Activated CD4-positive, alpha-beta T cell treated with anti-CD3 and anti-CD28 coated beads for 1 hour (primary cell): Measurements from ENCODE around the gene ECD.
"Not testable (repeated sequence)": the region's sequence is repeated elsewhere in the genome, so short reads cannot be mapped to it uniquely, and the experiment has no call there.

Experiments
- DNase-seq: peaks from one replicate; pipeline ENCODE4 v3.0.0-alpha.2; 2020

The ECD gene

DNA sequence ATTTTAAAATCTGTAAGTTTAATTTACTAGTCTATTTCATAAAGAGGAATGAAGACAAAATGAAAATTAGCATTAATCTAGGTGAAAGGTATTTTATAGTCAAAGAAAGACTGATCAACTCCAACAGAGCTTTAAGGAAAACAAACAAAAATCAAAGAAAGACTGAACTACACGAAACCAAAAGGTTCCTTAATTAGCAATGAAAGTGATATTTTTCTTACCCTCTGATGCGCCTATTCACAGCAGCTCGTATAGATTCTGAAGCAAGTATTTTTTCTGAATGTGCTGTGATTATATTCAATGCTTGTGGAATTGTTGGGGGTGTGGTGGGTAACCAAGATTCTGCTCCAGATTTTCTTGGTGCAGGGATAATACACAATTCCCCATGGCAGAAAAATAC, 11.8 kb downstream of the ECD start:
- DNase-seq: no peak

DNA sequence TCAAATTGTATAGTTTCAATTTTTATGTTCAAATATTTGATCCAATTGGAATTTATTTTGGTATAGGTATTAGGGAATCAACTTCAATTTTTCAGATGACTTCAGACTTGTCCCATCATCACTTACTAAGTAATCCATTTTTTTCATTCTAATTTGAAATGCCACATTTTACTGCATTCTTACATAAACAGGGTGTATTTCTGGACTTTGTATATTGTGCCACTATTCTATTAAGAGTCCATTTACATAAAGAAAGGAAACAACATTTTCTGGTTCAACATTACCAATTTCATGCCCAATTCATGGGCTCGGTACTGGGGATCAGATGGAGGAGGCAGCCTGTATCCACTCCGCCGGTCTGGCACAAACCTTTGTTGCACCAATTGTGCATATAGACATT, 15.8 kb downstream of the ECD start:
- DNase-seq: no peak

DNA sequence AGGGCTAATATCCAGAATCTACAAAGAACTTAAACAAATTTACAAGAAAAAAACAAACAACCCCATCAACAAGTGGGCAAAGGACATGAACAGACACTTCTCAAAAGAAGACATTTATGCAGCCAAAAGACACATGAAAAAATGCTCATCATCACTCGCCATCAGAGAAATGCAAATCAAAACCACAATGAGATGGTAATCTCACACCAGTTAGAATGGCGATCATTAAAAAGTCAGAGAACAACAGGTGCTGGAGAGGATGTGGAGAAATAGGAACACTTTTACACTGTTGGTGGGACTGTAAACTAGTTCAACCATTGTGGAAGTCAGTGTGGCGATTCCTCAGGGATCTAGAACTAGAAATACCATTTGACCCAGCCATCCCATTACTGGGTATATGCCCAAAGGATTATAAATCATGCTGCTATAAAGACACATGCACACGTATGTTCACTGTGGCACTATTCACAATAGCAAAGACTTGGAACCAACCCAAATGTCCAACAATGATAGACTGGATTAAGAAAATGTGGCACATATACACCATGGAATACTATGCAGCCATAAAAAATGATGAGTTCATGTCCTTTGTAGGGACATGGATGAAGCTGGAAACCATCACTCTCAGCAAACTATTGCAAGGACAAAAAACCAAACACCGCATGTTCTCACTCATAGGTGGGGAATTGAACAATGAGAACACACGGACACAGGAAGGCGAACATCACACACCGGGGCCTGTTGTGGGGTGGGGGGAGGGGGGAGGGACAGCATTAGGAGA, 17.0 kb downstream of the ECD start:
- not testable (repeated sequence) for DNase-seq

DNA sequence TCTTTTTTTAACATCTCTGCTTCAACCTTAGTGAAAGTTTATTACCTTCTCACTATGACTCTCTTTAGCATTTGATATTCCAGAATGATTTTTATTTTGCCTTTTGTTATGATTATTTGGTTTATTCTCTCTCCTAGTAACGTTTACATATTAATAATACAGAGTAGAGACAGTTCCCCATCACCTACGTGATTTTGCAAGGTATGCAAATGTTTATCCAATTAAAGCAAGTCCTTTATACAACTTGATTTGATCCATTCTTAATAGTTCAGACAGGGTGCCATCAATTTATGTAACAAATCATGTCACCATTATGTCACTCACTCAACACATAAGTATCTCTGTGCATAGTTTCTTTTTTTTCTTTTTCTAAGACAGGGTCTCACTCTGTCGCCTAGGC, 26.2 kb downstream of the ECD start:
- no peak for DNase-seq

DNA sequence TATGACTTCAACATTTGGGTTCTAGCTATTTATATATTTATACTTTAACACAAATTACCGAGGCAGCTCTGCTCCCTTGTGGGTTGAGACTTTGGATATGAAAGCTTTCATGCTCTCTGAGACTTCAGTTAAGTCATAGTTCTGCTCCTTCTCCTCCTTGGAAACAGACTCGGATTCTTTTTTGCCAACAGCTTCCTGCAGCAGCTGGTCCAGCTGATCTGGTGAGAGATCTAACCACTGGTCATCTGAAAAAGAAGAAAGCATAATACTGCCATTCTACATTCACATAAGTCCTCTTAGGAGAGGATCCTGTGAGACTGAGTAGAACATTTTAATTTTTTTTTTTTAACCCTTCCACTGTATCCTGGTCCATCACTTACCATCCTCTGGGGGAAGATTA, 28.6 kb downstream of the ECD start:
- DNase-seq: no peak

DNA sequence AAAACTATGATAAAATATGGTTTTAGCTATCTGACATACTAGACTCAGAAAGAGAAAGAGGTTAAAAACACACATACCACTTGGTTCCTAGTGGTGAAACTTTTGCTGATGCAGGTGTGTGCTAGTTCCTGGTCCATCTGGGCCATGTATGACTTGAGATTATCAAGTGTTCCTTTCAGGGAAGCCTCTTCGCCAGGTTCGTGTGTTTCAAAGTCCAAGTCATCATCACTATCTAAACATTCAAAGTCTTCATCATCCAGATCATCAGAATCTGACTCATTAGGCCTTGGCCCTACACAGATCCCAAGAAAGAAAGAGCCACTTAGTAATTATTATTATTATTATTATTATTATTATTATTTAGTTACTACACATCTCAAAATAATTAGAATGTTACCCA, 31.2 kb downstream of the ECD start:
- DNase-seq: no peak

DNA sequence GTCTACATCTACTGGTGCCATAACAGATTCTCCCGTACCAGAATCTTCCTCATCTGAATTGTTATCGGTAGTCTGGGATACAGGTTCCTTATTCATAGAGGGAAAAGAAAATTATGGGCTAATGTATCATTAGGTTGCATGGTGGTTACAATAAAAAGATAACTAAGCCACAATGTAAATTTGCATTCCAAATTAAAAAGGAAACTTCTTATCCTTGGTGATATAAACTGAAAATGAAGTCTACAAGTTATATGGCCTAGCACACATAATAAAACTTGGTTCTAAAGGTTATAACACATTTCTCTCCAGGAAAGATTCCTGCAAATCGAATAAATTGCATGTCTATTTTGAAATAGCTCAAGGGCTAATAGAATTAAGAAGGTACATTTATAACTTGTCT, 33.1 kb downstream of the ECD start:
- DNase-seq: no peak

DNA sequence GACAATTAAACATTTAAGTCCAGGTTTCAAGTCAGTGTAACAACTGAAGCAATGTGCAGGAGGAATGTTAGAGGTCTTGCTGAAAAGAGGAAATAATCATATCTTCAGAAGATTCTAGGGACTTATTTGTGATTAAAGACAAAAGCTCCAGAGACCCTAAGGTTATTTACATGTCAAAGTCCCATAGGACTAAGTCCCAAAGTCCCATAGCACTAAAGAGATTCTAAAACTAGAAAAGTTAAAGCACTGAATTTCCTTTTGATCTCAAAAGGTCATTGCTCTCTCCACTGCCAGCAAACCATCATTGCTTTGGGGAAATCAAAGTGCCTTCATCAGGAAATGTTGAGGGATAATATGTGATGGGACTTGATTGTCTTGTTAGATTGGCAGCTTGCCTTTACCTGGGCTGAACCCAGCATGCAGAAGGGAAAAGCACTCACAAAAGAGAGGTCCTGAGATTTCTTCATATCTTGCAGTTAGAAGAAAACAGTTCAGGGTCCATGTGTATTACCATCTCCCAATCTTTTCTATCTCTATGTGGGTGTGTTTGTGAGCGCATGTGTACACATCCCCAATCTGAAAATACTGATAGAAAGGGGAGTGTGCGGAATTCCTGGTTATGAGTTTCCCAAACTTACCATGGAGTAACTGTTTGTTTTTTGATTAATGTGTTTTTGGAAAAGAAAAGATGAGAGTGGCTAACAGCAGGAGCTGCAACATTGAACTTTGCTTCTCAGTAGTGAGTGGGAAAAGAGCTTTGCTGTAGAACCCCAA, 35.7 kb downstream of the ECD start:
- DNase-seq: no peak

DNA sequence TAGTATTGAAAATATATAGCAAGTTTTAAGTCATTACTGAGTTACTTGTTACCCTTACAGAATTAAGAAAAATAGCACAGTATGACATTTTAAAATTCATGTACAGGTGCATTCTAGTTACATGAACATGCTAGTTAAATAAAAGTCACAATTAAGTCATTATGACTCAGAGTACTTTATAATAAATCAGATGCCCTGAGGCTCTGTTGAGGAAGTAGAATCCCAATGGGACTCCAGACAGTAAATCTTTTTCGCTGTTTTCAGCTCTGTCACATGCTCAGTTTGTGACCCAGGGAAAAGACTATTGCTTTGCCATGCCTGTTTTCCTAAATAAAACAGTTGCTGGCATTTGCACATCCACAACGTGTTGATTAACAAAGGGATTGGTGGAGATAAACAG, 36.5 kb downstream of the ECD start:
- no peak for DNase-seq

DNA sequence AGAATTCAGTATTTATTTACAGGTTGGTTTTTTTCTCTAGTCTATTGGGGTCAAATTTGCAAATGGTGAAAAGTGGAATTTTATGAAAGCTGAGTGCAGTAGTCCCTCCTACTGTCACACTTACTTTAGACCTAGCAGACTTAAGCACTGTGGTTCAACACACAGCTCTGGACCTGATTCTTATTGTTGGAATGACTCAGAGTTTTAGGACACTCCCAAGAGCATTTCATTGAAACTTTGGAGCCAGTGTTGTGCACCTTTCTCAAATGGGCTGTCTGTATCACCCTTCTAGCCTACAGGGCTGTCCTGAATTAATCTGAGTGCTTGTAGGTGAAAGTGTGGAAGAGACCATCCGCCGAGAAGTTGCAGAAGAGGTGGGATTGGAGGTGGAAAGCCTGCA, 41.5 kb downstream of the ECD start:
- DNase-seq: no peak

DNA sequence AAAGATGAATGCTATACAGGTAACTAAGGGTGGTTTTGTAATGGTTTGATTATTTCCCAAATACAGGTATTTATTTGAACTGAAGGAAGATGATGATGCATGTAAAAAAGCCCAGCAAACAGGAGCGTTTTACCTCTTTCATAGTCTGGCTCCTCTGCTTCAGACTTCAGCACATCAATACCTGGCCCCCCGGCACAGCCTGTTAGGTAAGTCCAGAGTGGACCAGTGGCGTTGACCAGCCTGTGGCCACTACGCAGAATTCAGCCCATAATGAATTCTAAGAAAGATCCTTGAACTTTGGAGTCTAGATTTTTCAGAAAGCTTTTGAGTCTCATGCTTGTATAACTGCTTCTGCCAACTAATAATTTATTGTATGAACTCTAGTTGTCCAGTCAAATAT, 47.9 kb downstream of the ECD start:
- no peak for DNase-seq

DNA sequence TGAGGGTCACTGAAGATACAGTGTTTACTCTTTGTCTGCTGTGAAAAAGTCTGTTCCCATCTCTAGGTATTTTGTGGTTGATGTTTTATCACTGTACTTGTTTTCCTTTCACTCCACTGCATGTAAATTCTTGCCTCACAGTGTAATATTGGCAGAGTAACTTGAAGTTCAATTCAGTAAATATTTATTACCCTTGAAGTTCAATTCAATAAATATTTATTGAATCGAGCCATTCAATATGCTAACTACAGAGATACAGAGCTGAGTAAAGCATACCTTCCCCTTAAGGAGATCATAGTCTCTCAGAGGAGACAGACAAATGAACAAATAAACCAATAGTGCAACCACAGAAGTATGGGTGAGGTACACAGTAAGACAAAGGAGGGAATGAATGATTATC, 48.4 kb downstream of the ECD start:
- no peak for DNase-seq

DNA sequence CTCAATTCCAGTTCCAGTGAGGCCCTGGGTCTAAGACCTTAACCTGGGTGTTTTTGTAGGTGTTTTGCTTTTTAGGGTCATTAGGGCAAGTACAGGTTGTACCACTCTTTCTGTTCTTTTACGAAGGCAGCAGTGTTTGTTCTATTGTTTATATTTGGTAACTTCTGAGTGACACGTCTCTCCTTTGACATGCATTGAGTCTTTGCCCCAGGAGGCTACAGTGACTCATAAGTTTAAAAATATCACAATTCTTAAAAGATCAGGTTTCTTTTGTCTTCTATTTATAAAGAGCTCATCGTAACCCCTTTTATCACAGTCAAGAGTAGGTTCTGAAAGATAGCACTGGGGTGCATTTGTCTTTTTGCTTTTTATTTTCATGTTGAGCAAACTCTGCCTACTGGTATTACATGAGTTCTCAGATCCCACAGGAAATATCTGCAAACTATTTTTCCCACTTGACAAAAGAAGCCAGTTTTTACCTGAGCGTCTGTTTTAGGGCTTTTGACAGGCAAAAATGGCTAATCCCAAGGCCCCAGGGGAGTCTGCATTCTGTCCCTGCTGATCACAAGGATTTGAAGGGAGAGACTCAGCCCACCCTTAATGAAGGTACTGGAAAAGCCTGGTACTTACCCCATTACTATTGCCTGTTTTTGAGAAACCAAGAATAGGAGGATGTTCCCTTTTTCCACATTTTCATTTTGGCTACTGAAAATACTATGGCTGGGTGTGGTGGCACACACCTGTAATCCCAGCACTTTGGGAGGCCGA, 49.6 kb downstream of the ECD start:
- no peak for DNase-seq

DNA sequence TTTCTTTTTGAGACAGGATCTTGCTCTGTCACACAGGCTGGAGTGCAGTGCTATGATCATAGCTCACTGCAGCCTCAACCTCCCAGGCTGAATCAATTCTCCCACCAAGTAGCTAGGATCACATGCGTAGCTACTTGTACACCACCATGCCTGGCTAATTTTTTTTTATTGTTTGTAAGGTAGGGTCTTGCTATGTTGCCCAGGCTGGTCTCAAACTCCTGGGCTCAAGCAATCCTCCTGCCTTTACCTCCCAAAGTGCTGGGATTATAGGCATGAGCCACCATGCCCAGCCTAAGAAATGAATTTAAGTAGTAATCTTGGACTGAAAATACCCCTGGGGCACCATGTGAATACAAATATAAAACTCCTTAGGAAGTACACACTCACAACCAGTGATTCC, 51.8 kb downstream of the ECD start:
- DNase-seq: no peak

DNA sequence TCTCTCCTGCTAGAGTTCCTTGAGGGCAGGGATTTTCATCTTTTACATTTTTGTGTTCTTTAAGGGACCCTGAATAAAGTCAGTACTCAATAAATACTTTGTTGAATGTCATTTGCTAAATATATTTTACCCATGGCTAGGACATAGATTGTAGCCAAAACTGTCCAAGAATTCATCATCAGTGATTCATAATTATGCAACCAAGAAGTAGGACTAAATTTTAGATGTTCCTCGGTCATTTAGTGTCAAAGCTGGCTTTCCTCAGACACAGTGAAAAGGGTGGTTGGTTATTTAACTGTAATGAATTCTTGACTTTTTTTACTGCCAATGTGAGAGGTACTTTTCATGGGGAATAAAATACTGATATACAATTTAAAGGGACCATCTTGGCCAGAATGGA, 54.3 kb downstream of the ECD start:
- DNase-seq: no peak

DNA sequence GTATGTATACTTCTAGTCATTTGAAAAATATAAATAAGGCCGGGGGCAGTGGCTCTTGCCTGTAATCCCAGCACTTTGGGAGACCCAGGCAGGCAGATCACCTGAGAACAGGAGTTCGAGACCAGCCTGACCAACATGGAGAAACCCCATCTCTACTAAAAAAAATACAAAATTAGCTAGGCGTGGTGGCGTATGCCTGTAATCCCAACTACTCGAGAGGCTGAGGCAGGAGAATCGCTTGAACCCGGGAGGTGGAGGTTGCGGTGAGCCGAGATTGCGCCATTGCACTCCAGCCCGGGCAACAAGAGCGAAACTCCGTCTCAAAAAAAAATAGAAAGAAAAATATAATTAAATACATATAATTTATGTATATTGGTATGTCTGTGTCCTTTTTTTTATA, 55.8 kb downstream of the ECD start:
- not testable (repeated sequence) for DNase-seq

DNA sequence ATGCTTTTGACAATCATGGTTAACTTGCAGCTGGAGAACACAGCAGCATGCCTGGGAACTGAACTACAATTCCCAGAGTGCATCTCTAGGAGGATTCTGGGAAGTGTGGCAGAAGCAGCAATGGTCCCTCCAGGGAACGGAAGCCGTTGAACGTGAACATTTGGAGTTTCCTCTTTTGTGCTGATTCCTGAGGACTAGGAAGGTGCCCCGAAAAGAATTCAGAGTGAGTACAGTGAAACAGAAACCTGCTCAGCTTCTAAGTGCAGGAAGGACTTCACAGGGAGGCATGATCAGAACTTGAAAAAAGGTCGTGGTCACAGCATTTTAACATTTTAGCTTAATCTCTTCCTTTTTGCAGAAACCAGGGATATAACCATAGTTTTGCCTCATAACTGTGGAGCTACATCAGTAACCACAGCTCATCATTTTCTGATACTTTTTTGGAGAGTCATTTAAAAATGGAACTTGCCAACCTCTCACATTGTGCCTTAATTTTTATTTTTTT, 57.4 kb downstream of the ECD start, which contains the start of gene NUDT13:
NUDT13 (plus strand) TSS at position 111 of the 505 bp plus-strand sequence. CDS start 3,911 bp downstream, outside the sequence.
- peak; percentile 15 for DNase-seq

DNA sequence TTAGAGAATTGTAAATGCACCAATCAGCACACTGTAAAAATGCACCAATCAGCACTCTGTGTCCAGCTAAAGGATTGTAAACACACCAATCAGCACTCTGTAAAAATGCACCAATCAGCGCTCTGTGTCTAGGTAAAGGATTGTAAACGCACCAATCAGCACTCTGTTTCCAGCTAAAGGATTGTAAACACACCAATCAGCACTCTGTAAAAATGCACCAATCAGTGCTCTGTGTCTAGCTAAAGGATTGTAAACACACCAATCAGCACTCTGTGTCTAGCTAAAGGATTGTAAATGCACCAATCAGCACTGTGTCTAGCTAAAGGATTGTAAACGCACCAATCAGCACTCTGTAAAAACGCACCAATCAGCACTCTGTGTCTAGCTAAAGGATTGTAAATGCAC, 58.6 kb downstream of the ECD start:
- DNase-seq: not testable (repeated sequence)

DNA sequence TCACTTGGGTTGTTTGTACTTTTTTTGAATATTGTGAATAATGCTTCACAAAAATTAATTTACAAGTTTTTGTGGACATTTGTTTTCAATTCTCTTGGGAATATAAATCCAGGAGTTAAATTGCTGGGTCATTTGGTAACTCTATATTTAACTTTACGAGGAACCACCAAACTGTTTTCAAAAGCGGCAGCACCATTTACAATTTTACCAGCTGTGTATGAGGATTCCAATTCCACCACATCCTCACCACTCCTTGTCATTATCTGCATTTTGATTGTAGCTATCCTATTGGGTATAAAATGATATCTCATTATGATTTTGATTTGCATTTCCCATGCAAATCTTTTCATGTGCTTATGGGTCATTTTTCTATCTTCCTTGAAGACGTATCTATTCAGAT, 61.5 kb downstream of the ECD start:
- DNase-seq: no peak

DNA sequence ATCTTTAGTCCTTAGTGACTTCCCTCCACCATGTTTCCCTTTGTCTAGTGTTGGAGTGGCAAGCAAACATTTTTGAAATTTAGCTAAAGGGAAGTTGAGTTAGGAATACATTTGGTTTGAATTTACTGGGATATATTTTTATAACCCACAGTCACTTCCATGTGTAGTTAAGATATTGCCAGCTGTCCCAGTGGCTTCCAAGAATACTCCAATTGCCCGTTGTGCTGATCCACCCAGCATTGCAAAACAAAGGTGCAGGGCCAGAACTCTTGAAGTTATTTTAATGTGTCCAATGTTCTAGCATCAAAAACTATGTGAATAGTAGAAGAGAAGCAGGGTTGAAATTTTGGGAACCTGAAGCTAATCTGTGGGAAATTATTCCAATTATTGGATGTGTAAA, 68.7 kb downstream of the ECD start:
- DNase-seq: no peak

DNA sequence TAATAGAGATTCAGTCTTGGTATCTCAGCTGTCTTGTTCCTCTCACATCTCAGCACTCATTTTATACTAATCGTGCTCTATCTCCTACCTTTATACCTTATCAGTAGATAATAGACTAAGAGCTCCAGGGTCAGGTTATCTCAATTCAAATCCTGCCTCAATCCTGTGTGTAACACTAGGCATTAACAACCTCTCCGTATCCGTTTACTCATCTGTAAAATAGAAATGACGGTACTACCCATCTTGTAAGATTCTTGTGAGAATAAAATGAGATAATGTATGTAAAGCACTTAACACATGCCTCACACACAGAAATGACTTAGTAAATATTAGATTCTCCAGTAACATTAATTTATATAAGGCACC, 70.5 kb downstream of the ECD start:
- DNase-seq: no peak

DNA sequence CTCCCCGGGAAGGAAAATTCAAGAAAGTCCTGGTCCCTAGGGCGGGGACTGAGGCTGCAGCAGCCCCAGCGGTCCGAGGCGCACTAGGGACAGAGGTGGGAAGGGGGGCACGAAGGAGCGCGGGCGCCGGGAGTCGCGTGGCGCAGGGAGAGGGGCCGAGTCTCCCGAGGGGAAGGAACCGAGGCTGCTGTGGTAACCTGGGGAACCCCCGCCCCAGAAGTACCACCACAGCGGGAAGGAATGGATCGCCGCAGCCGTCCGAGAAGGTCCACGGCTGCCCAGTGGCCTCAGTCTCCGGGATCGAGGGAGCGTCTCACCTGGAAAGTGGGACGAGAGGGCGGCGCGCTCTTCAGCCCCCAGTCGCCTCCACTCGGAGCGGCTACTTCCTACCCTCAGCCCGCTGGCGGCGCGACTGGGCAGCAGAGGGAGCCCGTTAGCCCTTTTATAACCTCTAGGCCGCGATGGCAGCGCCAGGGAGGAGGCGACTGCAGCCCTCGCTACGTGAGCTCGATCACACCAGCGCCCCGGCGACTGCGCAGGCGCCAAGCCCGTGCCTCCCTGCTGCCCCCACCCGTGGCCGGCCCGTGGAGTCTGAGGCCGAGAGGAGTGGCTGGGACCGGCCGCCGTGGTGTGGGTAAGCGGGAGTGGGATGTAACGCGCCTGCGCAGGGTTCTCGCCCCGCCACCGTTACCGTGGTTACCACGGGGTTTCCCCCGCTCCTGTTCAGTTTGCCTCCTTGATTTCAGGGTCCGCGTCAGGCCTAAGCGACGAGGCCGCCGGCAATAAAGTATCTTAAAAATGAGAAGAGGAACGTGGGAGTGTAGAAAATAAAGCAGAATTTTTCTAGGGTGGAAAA, 71.1 kb downstream of the ECD start, which contains the start of gene P4HA1:
P4HA1 (minus strand) TSS at position 418 of the 856 bp plus-strand sequence. CDS start 21,983 bp downstream, outside the sequence.
- DNase-seq: peak; percentile 97
